SHP77 (cell line): ENCODE results near the gene FAM168A.

Experiments
- DNase-seq, 2 experiments: peaks; one replicate each; lab custom pipeline; 2025; lab: John Stamatoyannopoulos, UW

The FAM168A gene

DNA sequence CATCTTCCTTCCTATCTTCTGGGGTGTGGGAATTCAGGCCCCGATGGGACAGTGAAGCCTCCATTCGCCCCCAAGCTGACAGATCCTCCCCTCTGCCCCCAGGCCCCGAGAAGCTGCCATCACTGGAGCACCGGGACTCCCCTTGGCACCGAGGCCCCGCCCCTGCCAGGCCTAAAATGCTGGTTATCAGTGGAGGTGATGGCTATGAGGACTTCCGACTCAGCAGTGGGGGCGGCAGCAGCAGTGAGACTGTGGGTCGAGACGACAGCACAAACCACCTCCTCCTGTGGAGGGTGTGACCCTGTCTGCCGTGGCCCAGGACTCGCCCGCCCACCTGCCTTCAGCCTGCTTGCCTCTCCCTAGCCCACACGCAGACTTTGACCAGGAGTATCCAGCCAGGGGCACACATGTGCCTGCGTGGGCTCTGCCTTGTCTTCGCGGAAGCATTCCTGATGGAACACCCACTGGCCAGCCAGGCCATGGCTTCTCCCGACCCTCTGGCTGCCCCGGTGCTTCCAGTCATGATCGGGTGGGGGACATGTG is 230.4 kb downstream of the FAM168A start:
- no peak for DNase-seq

DNA sequence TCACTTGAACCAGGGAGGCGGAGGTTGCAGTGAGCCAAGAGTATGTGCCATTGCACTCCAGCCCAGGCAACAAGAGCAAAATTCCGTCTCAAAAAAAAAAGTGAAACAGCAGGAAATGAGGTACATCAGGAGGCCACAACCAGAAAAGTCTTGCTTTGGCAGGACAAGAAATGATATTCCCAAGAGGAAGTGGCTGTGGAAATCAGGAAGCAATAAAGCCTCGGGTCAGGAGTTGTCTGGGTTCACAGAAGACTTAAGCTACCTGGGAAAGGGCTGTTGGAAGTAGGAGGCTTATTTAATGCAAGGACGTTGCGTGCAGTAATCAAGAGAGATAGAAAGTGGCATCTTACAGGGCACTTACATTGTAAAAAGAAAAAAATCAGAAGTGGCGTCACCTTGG is 231.0 kb downstream of the FAM168A start:
- no peak for DNase-seq

DNA sequence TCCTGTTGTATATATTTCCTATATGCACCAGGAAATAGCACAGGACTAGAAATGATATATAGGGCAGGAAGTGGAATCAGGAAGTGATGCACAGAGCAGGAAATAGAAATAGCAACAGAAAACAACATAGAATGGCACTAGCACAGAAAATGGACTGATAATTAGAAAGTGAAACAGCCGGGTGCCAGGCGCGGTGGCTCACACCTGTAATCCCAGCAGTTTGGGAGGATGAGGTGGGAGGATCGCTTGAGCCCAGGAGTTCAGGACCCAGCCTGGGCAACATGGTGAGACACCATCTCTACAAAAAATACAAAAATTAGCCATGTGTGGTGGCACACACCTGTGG is 231.7 kb downstream of the FAM168A start:
- DNase-seq: no peak

DNA sequence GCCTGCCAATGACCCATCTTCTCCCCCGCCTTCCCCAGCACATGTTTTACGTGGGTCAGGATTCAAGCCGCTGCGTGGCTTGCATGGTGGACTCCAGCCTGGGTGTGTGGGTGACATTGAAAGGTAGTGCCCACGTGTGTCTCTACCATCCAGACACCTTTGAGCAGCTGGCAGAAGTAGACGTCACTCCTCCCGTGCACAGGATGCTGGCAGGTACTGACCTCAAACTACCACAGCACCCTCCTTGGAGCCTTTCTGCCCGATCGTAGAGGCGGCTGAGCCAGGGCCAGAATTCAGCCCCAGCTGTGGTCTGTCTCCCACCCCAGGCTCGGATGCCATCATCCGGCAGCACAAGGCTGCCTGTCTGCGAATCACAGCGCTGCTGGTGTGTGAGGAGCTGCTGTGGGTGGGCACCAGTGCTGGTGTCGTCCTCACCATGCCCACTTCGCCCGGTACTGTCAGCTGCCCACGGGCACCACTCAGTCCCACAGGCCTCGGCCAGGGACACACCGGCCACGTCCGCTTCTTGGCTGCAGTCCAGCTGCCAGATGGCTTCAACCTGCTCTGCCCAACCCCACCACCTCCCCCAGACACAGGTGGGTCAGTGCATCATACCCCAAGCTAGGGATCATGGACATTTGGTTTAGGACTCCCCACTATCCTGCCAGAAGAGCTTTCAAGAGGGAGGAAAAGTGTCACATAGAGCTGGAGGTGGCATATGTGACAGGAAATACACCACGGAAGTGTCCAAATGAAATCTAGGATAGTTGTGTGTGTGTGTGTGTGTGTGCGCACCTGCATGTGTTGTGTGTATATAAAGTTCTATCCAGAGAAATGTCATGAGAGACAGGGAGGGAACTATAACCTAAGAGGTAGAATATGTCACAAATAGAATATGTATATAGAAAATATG is 232.3 kb downstream of the FAM168A start:
- no peak for DNase-seq

DNA sequence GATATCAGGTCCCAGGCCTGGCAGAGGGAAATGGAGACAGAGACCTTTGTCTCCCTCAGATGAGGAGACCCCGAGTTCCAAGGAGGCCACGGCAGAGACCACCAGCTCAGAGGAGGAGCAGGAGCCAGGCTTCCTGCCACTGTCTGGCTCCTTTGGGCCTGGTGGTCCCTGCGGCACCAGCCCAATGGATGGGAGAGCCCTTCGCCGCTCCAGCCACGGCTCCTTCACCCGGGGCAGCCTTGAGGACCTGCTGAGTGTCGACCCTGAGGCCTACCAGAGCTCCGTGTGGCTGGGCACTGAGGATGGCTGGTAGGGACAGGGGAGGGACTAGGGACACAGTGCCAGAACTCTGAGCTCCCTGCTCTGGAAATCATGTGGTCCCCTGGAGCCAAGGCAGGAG is 234.8 kb downstream of the FAM168A start:
- DNase-seq: no peak

DNA sequence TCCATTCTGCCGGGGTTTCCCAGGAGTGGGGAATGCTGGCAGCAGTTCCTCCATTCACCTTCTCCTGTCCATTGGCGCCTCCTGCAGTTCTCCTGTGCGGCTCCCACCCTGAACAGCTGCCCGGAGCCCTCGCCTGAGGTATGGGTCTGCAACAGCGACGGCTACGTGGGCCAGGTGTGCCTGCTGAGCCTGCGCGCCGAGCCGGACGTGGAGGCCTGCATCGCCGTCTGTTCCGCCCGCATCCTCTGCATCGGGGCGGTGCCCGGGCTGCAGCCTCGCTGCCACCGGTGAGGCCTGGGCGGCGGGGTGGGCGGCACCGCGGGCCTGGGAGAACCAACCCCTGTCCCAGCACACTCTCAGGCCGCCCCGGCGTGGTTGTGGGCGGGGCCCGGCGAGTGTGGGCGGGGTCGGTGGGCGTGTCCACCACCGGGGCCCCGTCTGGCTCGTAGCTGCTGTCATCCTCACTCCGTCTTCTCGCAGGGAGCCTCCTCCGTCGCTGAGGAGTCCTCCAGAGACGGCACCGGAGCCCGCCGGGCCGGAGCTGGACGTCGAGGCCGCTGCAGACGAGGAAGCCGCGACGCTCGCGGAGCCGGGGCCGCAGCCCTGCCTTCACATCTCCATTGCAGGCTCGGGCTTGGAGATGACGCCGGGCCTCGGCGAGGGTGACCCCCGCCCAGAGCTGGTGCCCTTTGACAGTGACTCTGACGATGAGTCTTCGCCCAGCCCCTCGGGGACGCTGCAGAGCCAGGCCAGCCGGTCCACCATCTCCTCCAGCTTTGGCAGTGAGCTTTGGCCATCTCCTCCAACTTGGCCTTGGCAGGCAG is 235.7 kb downstream of the FAM168A start:
- DNase-seq: peak; percentile 47 to 57

DNA sequence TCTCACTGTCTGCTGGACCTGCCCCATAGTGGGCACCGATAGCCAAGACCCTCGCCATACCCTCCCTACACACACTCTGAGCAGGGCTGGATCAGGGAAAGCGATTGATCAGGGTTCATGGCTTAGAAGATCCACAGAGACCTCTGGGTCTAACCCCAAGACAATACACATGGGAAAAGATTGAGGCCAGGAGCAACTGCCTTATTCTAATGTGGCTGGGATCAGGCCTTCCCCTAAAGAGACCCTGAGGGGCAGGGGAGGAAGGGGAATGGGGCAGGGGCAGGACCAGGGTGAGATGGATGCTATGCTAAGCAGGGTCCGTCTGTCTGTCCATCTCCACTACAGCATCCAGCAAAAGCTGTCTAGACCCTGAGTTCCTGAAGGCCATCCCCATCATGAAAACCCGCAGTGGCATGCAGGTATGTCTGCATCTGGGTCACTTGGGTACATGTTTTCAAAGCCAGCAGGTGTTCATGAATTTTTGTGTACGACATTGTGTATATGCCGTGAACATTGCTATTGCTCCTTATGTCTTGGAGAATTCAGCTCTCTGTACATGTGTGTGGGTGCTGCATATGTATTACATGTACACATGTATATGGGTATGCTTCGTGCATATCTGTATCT is 237.1 kb downstream of the FAM168A start:
- no peak for DNase-seq

GRCh38 chr11:73359930-73360742 is 237.8 kb downstream of the FAM168A start:
- peak; percentile 70 to 73 for DNase-seq

DNA sequence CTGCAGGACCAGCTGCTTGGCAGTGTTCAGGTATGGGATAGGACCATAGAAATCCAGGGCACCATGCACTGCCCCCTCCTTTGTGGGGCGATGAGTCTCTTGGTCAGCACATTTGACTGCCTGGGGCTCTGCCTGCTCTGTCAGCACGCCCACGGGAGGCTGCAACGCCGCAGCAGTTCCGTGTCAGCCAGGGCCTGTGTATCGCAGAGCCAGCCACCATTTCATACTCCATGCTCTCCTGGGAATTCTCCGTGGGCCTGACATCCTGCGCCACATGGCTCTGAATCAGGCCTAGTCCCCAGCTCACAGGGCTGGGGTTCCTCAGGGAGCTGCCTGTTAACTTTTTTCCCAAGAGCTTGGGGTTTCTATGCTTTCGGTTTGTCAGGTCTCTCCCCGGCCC is 238.6 kb downstream of the FAM168A start:
- DNase-seq: no peak

DNA sequence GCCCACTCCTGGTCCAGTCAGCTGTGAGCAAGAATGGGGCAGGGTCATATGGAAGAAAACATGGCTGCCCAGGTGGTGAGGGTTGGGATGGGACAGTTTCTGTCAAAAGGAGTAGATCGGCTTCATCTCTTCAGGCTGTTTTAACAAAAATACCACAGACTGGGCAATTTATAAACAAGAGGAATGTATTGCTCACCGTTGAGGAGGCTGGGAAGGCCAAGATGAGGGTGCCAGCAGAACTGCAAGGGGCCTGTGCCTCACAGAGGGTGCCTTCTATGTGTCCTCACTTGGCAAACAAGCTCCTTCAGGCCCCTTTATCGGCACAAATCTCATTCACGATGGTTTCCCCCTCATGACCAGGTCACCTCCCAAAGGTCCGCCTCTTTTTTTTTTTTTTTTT is 239.8 kb downstream of the FAM168A start:
- DNase-seq: no peak

DNA sequence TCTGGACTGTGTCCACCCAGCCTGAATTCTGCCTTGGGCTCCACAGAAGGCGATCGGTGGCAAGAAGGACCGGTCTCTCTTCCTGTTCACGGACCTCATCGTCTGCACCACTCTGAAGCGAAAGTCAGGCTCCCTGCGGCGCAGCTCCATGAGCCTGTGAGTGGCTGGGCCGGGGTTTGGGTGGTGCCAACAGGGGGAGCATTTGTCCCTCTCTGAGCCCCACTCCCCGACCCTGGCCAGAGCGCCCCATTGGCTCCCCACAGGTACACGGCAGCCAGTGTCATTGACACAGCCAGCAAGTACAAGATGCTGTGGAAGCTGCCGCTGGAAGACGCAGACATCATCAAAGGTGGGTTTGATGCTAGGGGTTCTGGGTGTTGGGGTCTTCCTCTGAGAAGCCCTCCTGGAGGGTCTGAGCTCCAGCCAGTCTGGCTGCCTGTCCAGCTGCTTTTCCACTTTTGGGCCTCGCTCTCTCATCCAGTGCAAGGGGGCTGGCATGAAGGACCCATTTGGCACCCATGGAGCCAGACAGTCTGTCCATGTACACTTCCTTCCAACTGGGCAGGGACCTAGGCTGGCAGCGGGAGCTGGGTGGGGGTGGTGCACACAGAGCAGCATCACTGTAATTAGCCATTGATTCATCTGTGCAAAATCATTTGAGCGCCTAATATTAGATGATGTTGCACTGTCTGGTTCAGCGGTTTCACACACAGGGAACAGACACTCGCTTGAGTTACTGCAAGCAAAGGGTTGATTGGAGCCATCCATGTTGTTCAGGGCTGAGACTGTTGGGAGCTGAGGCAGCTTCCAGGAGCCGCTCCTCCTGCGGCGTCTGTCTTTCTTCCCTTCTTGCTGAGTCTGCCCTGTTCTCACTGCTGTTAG is 240.7 kb downstream of the FAM168A start:
- DNase-seq: no peak

GRCh38 chr11:73355109-73355508 is 242.8 kb downstream of the FAM168A start:
- DNase-seq: no peak

GRCh38 chr11:73353422-73353821 is 244.5 kb downstream of the FAM168A start:
- no peak for DNase-seq

- peak; percentile 55 to 61 for DNase-seq
These were observed 246.8 kb downstream of the FAM168A start for GRCh38 chr11:73350908-73351636.
